Ureter (tissue), 1 donor: ENCODE data around the gene KCND1. TPM values are rescaled to one million over a fixed set of nuclear protein-coding genes. Genes with fewer than 3 reads are reported as not detected.

Experiments used
- DNase-seq: peaks from one replicate; pipeline ENCODE4 v3.0.0-alpha.2; 2020; ENCODE audit warnings: low spot score
- total RNA-seq: library from RNA; stranded (reverse); gene quantifications from one replicate; pipeline ENCODE4 v1.2.4, GENCODE V29; 2023
- donor health status: DM: yes; HTN: yes; CAD: no.

Gene KCND1
- total RNA-seq, 1 donor from 2014 or later = 3.4 TPM

GRCh38 chrX:48937054-48937907, 34.4 kb downstream of the KCND1 start:
- peak; percentile 66 for DNase-seq

- no peak for DNase-seq
These were observed 35.1 kb downstream of the KCND1 start for GRCh38 chrX:48936429-48937053.

GRCh38 chrX:48935301-48935670, 36.4 kb downstream of the KCND1 start:
- DNase-seq = no peak

DNA sequence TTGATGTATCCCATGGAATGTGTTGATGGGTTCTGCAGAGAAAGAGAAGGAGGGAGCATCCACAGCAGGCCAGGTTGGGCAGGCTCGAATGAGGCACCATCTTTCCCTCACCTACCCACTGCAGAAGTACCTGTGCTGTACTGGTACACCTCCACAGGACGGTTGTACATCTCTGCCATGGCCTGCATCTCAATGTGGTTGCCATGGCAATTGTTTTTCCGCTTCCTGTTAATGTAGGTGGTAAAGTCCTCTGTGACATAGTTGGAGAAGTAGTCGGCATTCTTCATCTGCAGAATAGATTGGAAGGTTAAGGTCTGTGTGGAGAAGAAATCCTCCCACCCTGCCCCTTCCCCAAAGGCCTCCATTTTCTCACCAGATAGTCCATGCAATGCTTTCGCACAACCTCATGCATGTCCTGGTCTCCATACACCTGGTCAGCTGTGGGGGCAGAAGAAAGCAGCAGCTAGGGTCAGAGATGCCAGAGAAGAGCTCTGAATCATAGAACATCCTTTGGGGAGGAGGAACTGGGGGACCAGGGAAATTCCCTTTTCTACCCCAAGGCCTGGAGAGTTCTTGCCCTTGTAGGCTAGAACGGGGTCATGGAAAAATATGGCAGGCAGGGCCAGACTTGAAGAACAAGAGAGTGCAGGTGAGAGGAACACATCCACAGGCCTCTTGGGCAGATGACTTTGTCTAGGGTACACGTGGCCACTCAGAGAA, 36.9 kb downstream of the KCND1 start:
- no peak for DNase-seq

GRCh38 chrX:48933757-48934156, 37.9 kb downstream of the KCND1 start:
- DNase-seq = no peak

DNA sequence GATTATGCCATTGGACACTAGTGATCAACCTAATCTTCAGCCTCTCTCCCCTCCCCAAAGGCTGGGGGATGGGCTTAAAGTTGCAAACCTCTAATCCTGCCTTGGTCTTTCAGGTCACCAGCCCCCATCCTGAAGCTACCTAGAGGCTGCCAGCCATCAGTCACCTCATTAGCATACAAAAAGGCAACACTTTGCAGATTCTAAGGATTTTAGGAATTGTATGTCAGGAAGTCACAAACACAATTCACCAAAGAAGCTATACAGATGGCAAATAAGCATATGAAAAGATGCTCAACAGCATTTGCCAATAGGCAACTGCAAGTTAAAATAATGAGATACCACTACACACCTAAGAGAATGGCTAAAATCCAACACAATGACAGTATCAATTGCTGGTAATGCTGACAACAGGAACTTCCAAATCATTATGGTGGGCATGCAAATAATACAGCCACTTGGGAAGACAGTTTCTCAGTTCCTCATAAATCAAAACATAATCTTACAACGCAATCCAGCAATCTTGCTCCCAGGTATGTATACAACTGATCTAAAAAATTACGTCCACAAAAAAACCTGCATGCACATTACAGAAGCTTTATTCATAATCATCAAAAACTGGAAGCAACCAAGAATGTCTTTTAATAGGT, 43.8 kb downstream of the KCND1 start:
- DNase-seq = no peak

DNA sequence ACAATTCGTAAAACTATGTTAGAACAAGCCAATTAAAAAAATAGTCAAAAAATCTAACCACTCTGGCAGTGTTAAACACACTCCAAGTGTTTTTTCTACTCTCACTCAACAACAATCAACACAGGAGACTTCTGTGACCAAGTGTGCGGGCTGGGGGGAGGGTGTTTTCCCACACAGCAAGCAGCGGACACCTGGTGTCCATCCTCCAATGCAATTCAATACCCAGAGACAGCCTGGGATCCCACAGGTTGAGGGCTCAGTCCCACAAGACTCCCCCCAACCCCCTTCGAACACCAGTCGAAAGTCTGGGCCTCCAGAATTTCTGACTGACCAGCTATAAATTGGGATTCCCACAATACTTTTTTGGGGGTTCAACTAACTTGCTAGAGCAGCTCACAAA, 44.5 kb downstream of the KCND1 start:
- DNase-seq = no peak

- DNase-seq = no peak
These were observed 47.4 kb downstream of the KCND1 start for GRCh38 chrX:48924270-48924669.

GRCh38 chrX:48923771-48924170, 47.9 kb downstream of the KCND1 start:
- DNase-seq = no peak

- no peak for DNase-seq
These were observed 50.9 kb downstream of the KCND1 start for GRCh38 chrX:48920718-48921104.

DNA sequence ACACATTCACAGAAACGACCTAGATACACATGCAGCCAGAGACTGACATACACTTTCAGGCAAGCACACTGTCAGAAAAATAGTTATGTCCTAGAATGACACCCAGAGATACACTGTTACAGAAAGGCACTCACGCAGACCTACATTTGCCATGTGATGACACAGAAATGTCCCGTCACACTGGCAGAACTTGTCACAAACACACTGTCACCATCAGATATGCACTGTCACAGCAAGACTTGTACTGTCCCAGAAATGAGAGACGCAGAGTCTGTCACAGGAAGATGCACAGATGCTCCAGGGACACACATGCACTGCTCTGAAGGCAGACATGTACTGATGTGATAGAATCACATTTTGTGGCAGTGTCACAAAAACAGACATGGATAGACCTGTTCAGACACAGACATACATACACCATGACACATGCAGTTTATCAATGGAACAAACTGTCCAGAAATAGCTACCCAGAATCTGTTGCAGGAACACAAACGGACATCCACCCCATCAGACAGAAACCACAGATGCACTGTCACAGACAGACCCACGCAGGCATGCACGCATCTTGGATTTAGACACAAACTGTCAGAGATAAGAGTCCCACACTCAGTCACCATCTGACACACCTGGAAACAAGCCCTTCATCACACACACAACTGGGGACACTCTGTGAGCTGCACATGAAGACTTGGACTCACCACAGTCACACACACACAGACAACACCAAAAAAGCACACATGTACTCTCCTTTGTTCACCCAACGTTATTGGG, 51.5 kb downstream of the KCND1 start:
- DNase-seq = no peak

DNA sequence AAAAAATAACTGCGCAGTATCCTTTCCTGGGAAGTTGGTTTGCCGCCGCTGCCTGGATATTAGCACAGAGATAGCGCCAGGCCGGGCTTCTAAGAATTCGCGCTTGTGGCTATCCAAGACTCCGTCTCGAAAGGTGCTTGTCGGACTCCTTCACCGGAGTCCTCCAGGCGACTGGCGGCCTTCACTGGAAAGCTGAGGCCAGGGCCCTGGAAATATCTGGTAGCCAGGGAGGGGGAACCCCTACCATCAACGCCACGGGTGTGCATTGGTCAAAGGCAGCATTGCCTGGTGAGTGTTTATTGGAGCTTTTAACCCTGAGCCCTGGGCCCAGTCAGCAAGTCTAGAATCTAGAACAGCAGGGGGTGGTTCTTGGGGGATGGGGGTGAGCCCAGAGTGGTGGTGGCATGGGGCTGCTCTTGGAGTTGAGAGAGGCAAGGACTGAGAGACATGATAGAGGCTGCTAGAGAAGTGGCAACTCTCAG, 52.2 kb downstream of the KCND1 start:
- no peak for DNase-seq

GRCh38 chrX:48918643-48919340, 52.9 kb downstream of the KCND1 start, which contains the start of gene PIM2:
Gene PIM2, minus strand, starts transcription at chrX:48919024. Its CDS starts 190 bp downstream, at chrX:48918834.
- peak; percentile 92 for DNase-seq

DNA sequence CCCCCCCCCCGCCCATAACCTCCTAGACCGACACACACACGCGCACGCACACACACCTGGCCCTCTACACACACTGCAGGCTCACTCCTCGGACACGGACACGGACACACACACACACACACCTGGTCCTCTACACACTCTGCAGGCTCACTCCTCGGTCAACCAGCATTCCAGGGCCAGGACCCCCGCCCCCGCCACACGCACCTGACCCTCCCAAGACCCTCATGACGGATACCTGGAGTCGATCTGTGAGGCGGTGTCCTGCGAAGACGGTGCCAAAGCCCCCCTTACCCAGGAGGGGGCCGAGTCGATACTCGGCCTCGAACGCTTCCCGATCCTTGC, 53.4 kb downstream of the KCND1 start:
- DNase-seq = no peak

- peak; percentile 90 for DNase-seq
These were observed 54.3 kb downstream of the KCND1 start for GRCh38 chrX:48917139-48918001.

DNA sequence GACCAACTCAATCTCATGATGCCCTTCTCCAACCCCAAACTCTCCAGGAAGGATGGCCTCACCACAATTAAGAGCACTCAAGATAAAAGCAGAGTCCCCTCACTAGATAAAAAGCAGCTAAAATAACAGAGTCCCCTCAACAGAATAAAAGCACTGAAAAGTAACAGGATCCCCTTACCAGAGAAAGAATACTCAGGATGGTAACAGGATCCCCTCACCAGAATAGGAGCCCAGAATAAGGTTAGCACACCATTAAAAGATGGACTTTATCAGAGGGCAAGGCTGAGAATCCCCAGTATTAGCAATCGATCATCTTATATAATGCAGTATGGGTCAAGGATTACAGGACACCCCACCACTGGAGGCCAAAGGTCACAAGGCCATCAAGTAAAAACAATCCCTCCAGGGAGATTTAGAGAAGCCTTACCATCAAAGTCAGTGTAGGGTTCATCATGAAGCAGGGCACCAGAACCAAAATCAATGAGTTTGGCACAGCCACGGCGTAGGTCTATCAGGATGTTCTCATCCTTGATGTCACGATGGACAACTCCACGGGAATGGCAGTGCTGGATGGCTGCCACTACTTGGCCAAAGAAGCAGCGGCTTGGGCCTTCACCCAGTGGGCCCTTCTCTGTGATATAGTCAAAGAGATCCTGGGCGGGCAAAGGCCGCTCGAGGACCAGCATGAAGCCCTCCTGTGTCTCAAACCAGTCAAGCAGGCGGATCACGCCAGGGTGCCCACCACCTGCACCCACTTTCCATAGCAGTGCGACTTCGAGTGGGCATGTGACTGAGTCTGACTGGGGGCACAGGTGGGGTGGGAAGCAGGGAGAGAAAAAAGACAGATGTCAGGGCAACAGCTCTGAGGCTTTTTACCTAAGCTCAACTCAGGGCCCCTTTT, 56.8 kb downstream of the KCND1 start:
- no peak for DNase-seq

DNA sequence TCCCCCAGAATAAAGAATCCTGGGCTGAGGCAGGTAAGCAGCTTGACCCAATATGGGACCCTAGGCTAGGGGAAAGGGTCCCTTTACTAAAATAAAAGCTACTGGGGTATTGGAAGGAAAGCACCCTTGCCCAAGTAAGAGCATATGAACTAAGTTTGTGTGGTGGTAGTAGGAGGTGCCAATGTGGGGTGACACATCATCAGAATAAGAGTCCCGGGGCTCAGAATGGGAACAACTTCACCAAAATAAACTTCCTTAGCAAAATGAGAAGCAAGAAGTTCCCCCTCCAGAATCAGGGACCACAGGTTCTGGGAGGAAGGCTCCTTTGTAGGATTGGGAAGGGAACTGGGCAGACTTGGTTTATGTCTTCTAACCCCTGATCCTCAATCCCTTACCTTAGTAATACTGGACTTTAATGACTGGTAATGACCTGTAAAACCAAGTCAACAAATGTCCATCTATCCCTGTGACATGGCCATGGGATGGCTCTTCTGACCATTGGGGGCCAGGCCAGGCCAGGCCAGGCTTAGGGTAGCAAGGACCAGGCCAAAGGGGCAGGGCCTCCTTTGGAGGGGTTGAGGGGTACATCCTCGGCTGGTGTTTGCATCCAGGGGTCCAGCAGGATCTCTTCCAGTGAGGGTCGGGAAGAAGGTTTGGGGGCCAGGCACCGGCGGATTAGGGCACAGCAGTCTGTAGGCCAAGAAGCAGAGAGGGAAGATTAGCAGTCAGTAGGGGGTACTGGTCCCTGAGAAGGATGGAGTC, 57.9 kb downstream of the KCND1 start:
- no peak for DNase-seq
